WTC11 (cell line): ENCODE results near the gene PRSS38.

ENCODE experiments used
- CBFB ChIP-seq: sonication (generic); formaldehyde crosslinking; IDR thresholded peaks from 2 replicates; pipeline ENCODE4 v1.8.1; 2022; ENCODE audit warnings: mild to moderate bottlenecking, low read depth, missing genetic modification reagents
- CREB1 ChIP-seq: sonication (generic); formaldehyde crosslinking; IDR thresholded peaks from 2 replicates; pipeline ENCODE4 v1.8.0; 2023; ENCODE audit warnings: mild to moderate bottlenecking, missing genetic modification reagents
- ESRRA ChIP-seq: sonication (generic); formaldehyde crosslinking; IDR thresholded peaks from 2 replicates; pipeline ENCODE4 v1.8.1; 2022; ENCODE audit warnings: mild to moderate bottlenecking, missing genetic modification reagents, borderline replicate concordance
- FOXK1 ChIP-seq: sonication (generic); formaldehyde crosslinking; IDR thresholded peaks from 2 replicates; pipeline ENCODE4 v1.8.0; 2022; ENCODE audit warnings: mild to moderate bottlenecking, moderate library complexity, missing genetic modification reagents
- GTF2I ChIP-seq: fragments of 250-450 bp; sonication (Bioruptor Pico); conservative IDR thresholded peaks from 2 replicates; pipeline ENCODE4 v1.4.0; 2021; ENCODE audit warnings: mild to moderate bottlenecking
- KAT7 ChIP-seq: sonication (generic); formaldehyde crosslinking; IDR thresholded peaks from 2 replicates; pipeline ENCODE4 v1.8.1; 2023; ENCODE audit warnings: missing genetic modification reagents, mild to moderate bottlenecking, borderline replicate concordance
- PREB ChIP-seq: sonication (generic); formaldehyde crosslinking; IDR thresholded peaks from 2 replicates; pipeline ENCODE4 v1.8.1; 2022; ENCODE audit warnings: mild to moderate bottlenecking, missing genetic modification reagents, moderate library complexity, borderline replicate concordance
- USF1 ChIP-seq: sonication (generic); formaldehyde crosslinking; IDR thresholded peaks from 2 replicates; pipeline ENCODE4 v1.8.0; 2022; ENCODE audit warnings: mild to moderate bottlenecking, missing genetic modification reagents
- TF ChIP-seq, protein P1 (sequence below): sonication (generic); formaldehyde crosslinking; IDR thresholded peaks from 2 replicates; pipeline ENCODE4 v1.8.0; 2022; ENCODE audit warnings: mild to moderate bottlenecking, missing genetic modification reagents
- TF ChIP-seq, protein P2 (sequence below): fragments of 200-600 bp; IDR thresholded peaks from 2 replicates; pipeline ENCODE4 v1.8.0; 2022; ENCODE audit warnings: antibody characterized with exemption
- TF ChIP-seq, protein P3 (sequence below): sonication (generic); formaldehyde crosslinking; conservative IDR thresholded peaks from 2 replicates; pipeline ENCODE4 v1.8.1; 2022; ENCODE audit warnings: mild to moderate bottlenecking, missing genetic modification reagents
- TF ChIP-seq, protein P4 (sequence below): sonication (generic); formaldehyde crosslinking; IDR thresholded peaks from 2 replicates; pipeline ENCODE4 v1.8.1; 2023; ENCODE audit warnings: mild to moderate bottlenecking, missing genetic modification reagents, moderate library complexity
- TF ChIP-seq, protein P5 (sequence below): sonication (generic); formaldehyde crosslinking; IDR thresholded peaks from 2 replicates; pipeline ENCODE4 v1.8.1; 2022; ENCODE audit warnings: mild to moderate bottlenecking, moderate library complexity, missing genetic modification reagents

DNA sequence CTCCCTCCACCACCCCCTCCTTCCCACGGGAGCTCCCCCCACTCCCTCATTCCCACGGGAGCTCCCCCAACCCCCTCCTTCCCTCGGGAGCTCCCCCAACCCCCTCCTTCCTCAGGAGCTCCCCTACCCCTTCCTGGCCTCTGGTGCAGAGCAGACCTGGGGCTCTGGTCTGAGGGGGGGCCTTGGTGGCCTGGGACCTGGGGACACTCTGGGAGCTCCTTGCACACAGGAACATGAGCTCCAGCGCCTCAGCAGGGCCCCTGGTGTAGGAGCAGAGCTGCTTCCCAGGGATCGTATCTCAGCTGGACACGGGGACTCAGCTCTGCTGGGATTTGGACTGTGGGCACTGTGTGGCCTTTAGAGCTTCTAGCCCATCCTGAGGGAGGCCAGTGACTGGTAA, 19.7 kb upstream of the PRSS38 start:
- TF ChIP-seq, protein P1, sequence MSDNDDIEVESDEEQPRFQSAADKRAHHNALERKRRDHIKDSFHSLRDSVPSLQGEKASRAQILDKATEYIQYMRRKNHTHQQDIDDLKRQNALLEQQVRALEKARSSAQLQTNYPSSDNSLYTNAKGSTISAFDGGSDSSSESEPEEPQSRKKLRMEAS (CRISPR knock-in tag): no peak
- TF ChIP-seq, protein P2, sequence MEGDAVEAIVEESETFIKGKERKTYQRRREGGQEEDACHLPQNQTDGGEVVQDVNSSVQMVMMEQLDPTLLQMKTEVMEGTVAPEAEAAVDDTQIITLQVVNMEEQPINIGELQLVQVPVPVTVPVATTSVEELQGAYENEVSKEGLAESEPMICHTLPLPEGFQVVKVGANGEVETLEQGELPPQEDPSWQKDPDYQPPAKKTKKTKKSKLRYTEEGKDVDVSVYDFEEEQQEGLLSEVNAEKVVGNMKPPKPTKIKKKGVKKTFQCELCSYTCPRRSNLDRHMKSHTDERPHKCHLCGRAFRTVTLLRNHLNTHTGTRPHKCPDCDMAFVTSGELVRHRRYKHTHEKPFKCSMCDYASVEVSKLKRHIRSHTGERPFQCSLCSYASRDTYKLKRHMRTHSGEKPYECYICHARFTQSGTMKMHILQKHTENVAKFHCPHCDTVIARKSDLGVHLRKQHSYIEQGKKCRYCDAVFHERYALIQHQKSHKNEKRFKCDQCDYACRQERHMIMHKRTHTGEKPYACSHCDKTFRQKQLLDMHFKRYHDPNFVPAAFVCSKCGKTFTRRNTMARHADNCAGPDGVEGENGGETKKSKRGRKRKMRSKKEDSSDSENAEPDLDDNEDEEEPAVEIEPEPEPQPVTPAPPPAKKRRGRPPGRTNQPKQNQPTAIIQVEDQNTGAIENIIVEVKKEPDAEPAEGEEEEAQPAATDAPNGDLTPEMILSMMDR: no peak
- TF ChIP-seq, protein P3, sequence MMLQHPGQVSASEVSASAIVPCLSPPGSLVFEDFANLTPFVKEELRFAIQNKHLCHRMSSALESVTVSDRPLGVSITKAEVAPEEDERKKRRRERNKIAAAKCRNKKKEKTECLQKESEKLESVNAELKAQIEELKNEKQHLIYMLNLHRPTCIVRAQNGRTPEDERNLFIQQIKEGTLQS (CRISPR knock-in tag): no peak
- no peak for TF ChIP-seq CBFB (CRISPR knock-in tag)
- TF ChIP-seq PREB (CRISPR knock-in tag): no peak
- TF ChIP-seq, protein P4, sequence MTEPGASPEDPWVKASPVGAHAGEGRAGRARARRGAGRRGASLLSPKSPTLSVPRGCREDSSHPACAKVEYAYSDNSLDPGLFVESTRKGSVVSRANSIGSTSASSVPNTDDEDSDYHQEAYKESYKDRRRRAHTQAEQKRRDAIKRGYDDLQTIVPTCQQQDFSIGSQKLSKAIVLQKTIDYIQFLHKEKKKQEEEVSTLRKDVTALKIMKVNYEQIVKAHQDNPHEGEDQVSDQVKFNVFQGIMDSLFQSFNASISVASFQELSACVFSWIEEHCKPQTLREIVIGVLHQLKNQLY (CRISPR knock-in tag): no peak
- no peak for TF ChIP-seq KAT7 (CRISPR knock-in tag)
- TF ChIP-seq USF1 (CRISPR knock-in tag): no peak
- no peak for TF ChIP-seq CREB1 (CRISPR knock-in tag)
- no peak for TF ChIP-seq ESRRA (CRISPR knock-in tag)
- TF ChIP-seq FOXK1 (CRISPR knock-in tag): no peak
- TF ChIP-seq GTF2I (CRISPR knock-in tag): no peak
- TF ChIP-seq, protein P5, sequence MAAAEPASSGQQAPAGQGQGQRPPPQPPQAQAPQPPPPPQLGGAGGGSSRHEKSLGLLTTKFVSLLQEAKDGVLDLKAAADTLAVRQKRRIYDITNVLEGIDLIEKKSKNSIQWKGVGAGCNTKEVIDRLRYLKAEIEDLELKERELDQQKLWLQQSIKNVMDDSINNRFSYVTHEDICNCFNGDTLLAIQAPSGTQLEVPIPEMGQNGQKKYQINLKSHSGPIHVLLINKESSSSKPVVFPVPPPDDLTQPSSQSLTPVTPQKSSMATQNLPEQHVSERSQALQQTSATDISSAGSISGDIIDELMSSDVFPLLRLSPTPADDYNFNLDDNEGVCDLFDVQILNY (CRISPR knock-in tag): no peak
